Measurements from ENCODE around the gene E2F1. TPM values are rescaled to one million over a fixed set of nuclear protein-coding genes. Genes with fewer than 3 reads are reported as not detected.

The E2F1 gene
- total and polyA plus RNA-seq, 2 of the 4 experiments (the other 2 are of a cell fraction): 10.9 to 14.0 TPM

GRCh38 chr20:33728463-33728862, 42.3 kb upstream of the E2F1 start:
- Histone ChIP-seq H3K9me3 (ENCODE audit: control insufficient read depth, insufficient read depth, low read length) (no peaks in the 10 kb centered on the region), H3K4me1 (ENCODE audit: control insufficient read depth, insufficient read depth, low read length) (peaks cover 10% of the 10 kb centered on the region), H2BK20ac (ENCODE audit: low read depth, low read length) (no peak overlapping the region), H3K23ac (ENCODE audit: low read depth, low read length) (no peak overlapping the region), H3K27me3 (ENCODE audit: control insufficient read depth, insufficient read depth, low read length) (no peaks in the 10 kb centered on the region; the same call in 1 of the 2 replicates), H4K5ac (ENCODE audit: low read depth, low read length) (no peak overlapping the region), H3K79me1 (ENCODE audit: low read depth in 1 of 2, low read length in 2 of 2) (peaks cover 6 to 14% of the 10 kb centered on the region in 2 experiments; a peak in 3 of 4 replicates), H2AK5ac (ENCODE audit: low read depth, low read length) (no peak overlapping the region), H3K4ac (ENCODE audit: low read depth, low read length) (no peak overlapping the region), H3K27ac (ENCODE audit: insufficient read depth, low read length) (no peak overlapping the region), H4K8ac (ENCODE audit: low read depth in 2 of 2, low read length in 2 of 2) (no peak overlapping the region), H3K14ac (replicated peaks; ENCODE audit: low read depth, low read length) (no peak overlapping the region), H2BK5ac (ENCODE audit: low read depth, low read length, poor library complexity, severe bottlenecking) (no peak overlapping the region), H2AFZ (replicated peaks; ENCODE audit: low read length, poor library complexity) (no peak overlapping the region), H3K4me3 (ENCODE audit: insufficient read depth, low read depth, low read length) (no peak overlapping the region), H2BK15ac (ENCODE audit: low read depth, low read length) (no peak overlapping the region), H3K9ac (ENCODE audit: low read depth, low read length) (no peak overlapping the region), H4K20me1 (ENCODE audit: insufficient read depth, low read length) (no peaks in the 10 kb centered on the region), H3K9me1 (ENCODE audit: insufficient read depth, low read length) (peaks cover 7% of the 10 kb centered on the region; the same call in 1 of the 2 replicates), H3K56ac (ENCODE audit: extremely low read depth, insufficient read depth, low read length) (no peak overlapping the region), H4K91ac (ENCODE audit: insufficient read depth, low read depth, low read length) (no peak overlapping the region), H3K36me3 (ENCODE audit: control insufficient read depth, insufficient read depth, low read length) (no peaks in the 10 kb centered on the region), H2BK120ac (ENCODE audit: low read depth, low read length) (no peak overlapping the region), H3K18ac (ENCODE audit: low read depth, low read length) (no peak overlapping the region), H3K4me2 (ENCODE audit: low read depth, low read length) (no peak overlapping the region), H2AK9ac (replicated peaks; ENCODE audit: low read depth, low read length, poor library complexity) (peak overlapping the region; percentile 28)
- no TSS peak for BruUV-seq (replicated peaks)
- ATAC-seq (ENCODE audit: low read depth) (no peak), DNase-seq (no peak)
- intact Hi-C loops (cut with micrococcal nuclease) (no loop called here), dilution Hi-C loops (cut with HindIII; ENCODE audit: low sequenced_read_pairs, unreplicated experiment) (no loop called here), in situ Hi-C loops (cut with MboI; ENCODE audit: low sequenced_read_pairs) (no loop called here)
- ChIA-PET CTCF (no interaction called here), POLR2A (ENCODE audit: unreplicated experiment) (interaction anchor here (0.6 kb wide), 1 partner anchor 59 kb away, joined by 11 read pairs; no protein-coding TSS in a partner anchor)
- no CpG with 5 or more reads among the region's 2 CpGs for WGBS, 2 experiments (ENCODE audit: extremely low coverage in 2 of 2, insufficient read length in 1 of 2)
- no peak for TF ChIP-seq BHLHE40 (IDR thresholded peaks at IDR 0.05; ENCODE audit: low read depth, low read length)
- TF ChIP-seq RFX5 (IDR thresholded peaks at IDR 0.05; ENCODE audit: low read depth, low read length): no peak
- TF ChIP-seq FOS (IDR thresholded peaks at IDR 0.05; ENCODE audit: low read depth, low read length): no peak
- no peak for TF ChIP-seq CTCF (conservative IDR thresholded peaks at IDR 0.05; ENCODE audit: low read depth, low read length)
- TF ChIP-seq MAFK (IDR thresholded peaks at IDR 0.05; ENCODE audit: low read depth, low read length): no peak
- TF ChIP-seq CHD1 (IDR thresholded peaks at IDR 0.05; ENCODE audit: low read depth, low read length): no peak
- no peak for TF ChIP-seq CEBPB (IDR thresholded peaks at IDR 0.05; ENCODE audit: low read depth, low read length)
